Lower leg skin (tissue), 3 donors: ENCODE measurements around the gene GEMIN7.

Experiments
- CTCF ChIP-seq, 3 donors: fragments of 450-650 bp; IDR thresholded peaks; one replicate each; pipeline ENCODE4 v1.5.1; 2016; ENCODE audit warnings: antibody characterized with exemption in 3 of 3, mild to moderate bottlenecking in 3 of 3, moderate library complexity in 2 of 3
- POLR2A ChIP-seq, 2 donors: fragments of 450-650 bp; IDR thresholded peaks; one replicate each; pipeline ENCODE4 v1.6.1; 2016 to 2017; ENCODE audit warnings: antibody characterized with exemption in 2 of 2, mild to moderate bottlenecking in 1 of 2, moderate library complexity in 1 of 2

GRCh38 chr19:45100846-45101252, 21.8 kb downstream of the GEMIN7 start:
- TF ChIP-seq CTCF (IDR thresholded peaks at IDR 0.05) (no peak), POLR2A (IDR thresholded peaks at IDR 0.05) (no peak)
